ENCODE data around the gene SPTBN5. TPM values are rescaled to one million over a fixed set of nuclear protein-coding genes. Genes with fewer than 3 reads are reported as not detected.

SPTBN5 gene
- total and polyA plus RNA-seq, 2 experiments from 2014 or later: 0.70 to 2.1 TPM

- Histone ChIP-seq H3K36me3 (no peaks in the 10 kb centered on the region), H3K27me3 (peaks cover 39% of the 10 kb centered on the region), H3K4me1 (ENCODE audit: low read depth) (peaks cover 20% of the 10 kb centered on the region), H3K27ac (no peak overlapping the region), H3K4me3 (no peak overlapping the region), H3K9me3 (ENCODE audit: low read depth) (no peaks in the 10 kb centered on the region)
- no peak for DNase-seq (ENCODE audit: low read depth in 1 of 2, low spot score in 1 of 2)
- TF ChIP-seq CTCF (IDR thresholded peaks at IDR 0.05; ENCODE audit: low read depth, low read length): no peak
These were observed 14.5 kb downstream of the SPTBN5 start for GRCh38 chr15:41879321-41879845.

- no peak overlapping the region for H3K4me3 ChIP-seq
- H3K36me3 ChIP-seq: no peaks in the 10 kb centered on the region
- H3K9me3 ChIP-seq (ENCODE audit: low read depth): no peaks in the 10 kb centered on the region
- H3K27me3 ChIP-seq: peaks cover 36% of the 10 kb centered on the region
- H3K27ac ChIP-seq: no peak overlapping the region
- no peak for DNase-seq (ENCODE audit: low read depth in 1 of 2, low spot score in 1 of 2)
- TF ChIP-seq CTCF (IDR thresholded peaks at IDR 0.05; ENCODE audit: low read depth, low read length): no peak
- peaks cover 20% of the 10 kb centered on the region for H3K4me1 ChIP-seq (ENCODE audit: low read depth)
These were observed 15.5 kb downstream of the SPTBN5 start for GRCh38 chr15:41878355-41878699.

GRCh38 chr15:41877631-41878354 is 16.1 kb downstream of the SPTBN5 start:
- Histone ChIP-seq H3K36me3 (no peaks in the 10 kb centered on the region), H3K27me3 (peaks cover 31% of the 10 kb centered on the region), H3K9me3 (ENCODE audit: low read depth) (no peaks in the 10 kb centered on the region), H3K4me3 (no peak overlapping the region), H3K4me1 (ENCODE audit: low read depth) (peaks cover 18% of the 10 kb centered on the region), H3K27ac (no peak overlapping the region)
- DNase-seq (ENCODE audit: low read depth in 1 of 2, low spot score in 1 of 2): no peak
- TF ChIP-seq CTCF (IDR thresholded peaks at IDR 0.05; ENCODE audit: low read depth, low read length): no peak

GRCh38 chr15:41876689-41877088 is 17.2 kb downstream of the SPTBN5 start:
- no peaks in the 10 kb centered on the region for H3K36me3 ChIP-seq
- no peak overlapping the region for H3K4me3 ChIP-seq
- no peak overlapping the region for H3K27ac ChIP-seq
- peaks cover 9% of the 10 kb centered on the region for H3K4me1 ChIP-seq (ENCODE audit: low read depth)
- no peak for DNase-seq (ENCODE audit: low read depth in 1 of 2, low spot score in 1 of 2)
- H3K9me3 ChIP-seq (ENCODE audit: low read depth): no peaks in the 10 kb centered on the region
- TF ChIP-seq CTCF (IDR thresholded peaks at IDR 0.05; ENCODE audit: low read depth, low read length): no peak
- H3K27me3 ChIP-seq: peaks cover 20% of the 10 kb centered on the region

- Histone ChIP-seq H3K4me3 (no peak overlapping the region), H3K27me3 (peaks cover 13% of the 10 kb centered on the region), H3K9me3 (ENCODE audit: low read depth) (no peaks in the 10 kb centered on the region), H3K4me1 (ENCODE audit: low read depth) (peaks cover 9% of the 10 kb centered on the region), H3K27ac (no peak overlapping the region), H3K36me3 (no peaks in the 10 kb centered on the region)
- no peak for DNase-seq (ENCODE audit: low read depth in 1 of 2, low spot score in 1 of 2)
- no peak for TF ChIP-seq CTCF (IDR thresholded peaks at IDR 0.05; ENCODE audit: low read depth, low read length)
These were observed 17.8 kb downstream of the SPTBN5 start for GRCh38 chr15:41876007-41876406.
